GM21528 (cell line): Measurements from ENCODE around the gene IGFBP6.

Experiments used
- ATAC-seq: cut with Tn5 transposase; IDR thresholded peaks from one replicate; pipeline ENCODE4 v1.9.1; 2021; ENCODE audit warnings: mild to moderate bottlenecking, moderate library complexity; ENCODE audit not compliant: unreplicated experiment, low FRiP score

The IGFBP6 gene

DNA sequence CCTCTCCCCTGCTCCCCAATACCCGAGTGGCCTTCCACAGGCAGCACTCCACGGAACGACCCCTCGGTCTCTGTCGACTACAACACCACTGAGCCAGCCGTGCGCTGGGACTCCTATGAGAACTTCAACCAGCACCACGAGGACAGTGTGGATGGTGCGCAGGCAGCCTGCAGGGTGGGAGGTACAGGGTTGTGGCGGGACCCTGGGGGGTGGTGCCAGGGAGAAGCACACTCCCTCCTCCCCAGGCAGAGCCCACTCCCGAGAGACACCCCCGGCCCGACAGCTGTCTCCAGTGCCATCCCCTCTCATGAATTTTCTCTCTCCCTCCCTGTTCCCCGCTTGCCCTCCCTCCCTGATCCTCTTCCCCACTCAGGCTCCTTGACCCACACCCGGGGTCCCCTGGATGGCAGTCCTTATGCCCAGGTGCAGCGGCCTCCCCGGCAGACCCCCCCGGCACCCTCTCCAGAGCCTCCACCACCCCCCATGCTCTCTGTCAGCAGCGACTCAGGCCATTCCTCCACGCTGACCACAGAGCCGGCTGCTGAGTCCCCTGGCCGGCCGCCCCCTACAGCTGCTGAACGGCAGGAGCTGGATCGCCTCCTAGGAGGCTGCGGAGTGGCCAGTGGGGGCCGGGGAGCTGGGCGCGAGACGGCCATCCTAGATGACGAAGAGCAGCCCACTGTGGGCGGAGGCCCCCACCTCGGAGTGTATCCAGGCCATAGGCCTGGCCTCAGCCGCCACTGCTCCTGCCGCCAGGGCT lies 38.6 kb upstream of the IGFBP6 start:
- ATAC-seq = no peak

DNA sequence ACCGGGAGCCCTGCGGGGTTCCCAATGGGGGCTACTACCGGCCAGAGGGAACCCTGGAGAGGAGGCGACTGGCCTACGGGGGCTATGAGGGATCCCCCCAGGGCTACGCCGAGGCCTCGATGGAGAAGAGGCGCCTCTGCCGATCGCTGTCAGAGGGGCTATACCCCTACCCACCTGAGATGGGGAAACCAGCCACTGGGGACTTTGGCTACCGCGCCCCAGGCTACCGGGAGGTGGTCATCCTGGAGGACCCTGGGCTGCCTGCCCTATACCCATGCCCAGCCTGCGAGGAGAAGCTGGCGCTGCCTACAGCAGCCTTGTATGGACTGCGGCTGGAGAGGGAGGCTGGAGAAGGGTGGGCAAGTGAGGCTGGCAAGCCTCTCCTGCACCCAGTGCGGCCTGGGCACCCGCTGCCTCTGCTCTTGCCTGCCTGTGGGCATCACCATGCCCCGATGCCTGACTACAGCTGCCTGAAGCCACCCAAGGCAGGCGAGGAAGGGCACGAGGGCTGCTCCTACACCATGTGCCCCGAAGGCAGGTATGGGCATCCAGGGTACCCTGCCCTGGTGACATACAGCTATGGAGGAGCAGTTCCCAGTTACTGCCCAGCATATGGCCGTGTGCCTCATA lies 37.9 kb upstream of the IGFBP6 start:
- ATAC-seq = no peak

DNA sequence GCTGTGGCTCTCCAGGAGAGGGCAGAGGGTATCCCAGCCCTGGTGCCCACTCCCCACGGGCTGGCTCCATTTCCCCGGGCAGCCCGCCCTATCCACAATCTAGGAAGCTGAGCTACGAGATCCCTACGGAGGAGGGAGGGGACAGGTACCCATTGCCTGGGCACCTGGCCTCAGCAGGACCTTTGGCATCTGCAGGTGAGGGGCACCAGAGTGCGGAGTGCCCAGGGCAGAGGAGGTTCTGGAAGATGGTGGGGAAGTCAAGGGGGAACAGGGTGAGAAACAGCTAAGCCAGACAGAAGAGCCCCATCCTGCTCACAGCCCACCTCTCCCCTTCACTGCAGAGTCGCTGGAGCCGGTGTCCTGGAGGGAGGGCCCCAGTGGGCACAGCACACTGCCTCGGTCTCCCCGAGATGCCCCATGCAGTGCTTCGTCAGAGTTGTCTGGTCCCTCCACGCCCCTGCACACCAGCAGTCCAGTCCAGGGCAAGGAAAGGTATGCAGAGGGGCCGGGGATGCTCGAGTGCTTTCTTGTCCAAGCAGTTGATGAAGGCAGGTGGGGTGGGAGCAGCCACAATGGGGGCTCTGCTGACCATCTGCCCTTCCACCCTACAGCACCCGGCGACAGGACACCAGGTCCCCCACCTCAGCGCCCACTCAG lies 37.3 kb upstream of the IGFBP6 start:
- no peak for ATAC-seq

DNA sequence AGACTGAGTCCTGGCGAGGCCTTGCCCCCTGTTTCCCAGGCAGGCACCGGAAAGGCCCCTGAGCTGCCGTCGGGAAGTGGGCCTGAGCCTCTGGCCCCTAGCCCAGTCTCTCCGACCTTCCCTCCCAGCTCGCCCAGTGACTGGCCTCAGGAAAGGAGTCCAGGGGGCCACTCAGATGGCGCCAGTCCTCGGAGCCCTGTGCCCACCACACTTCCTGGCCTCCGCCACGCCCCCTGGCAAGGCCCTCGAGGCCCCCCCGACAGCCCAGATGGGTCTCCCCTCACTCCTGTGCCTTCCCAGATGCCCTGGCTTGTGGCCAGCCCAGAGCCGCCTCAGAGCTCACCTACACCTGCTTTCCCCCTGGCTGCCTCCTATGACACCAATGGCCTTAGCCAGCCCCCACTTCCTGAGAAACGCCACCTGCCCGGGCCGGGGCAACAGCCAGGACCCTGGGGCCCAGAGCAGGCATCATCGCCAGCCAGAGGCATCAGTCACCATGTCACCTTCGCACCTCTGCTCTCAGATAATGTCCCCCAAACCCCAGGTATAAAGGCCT lies 36.7 kb upstream of the IGFBP6 start:
- no peak for ATAC-seq

- ATAC-seq = no peak
Measured at GRCh38 chr12:53061404-53062010, 36.0 kb upstream of the IGFBP6 start.

DNA sequence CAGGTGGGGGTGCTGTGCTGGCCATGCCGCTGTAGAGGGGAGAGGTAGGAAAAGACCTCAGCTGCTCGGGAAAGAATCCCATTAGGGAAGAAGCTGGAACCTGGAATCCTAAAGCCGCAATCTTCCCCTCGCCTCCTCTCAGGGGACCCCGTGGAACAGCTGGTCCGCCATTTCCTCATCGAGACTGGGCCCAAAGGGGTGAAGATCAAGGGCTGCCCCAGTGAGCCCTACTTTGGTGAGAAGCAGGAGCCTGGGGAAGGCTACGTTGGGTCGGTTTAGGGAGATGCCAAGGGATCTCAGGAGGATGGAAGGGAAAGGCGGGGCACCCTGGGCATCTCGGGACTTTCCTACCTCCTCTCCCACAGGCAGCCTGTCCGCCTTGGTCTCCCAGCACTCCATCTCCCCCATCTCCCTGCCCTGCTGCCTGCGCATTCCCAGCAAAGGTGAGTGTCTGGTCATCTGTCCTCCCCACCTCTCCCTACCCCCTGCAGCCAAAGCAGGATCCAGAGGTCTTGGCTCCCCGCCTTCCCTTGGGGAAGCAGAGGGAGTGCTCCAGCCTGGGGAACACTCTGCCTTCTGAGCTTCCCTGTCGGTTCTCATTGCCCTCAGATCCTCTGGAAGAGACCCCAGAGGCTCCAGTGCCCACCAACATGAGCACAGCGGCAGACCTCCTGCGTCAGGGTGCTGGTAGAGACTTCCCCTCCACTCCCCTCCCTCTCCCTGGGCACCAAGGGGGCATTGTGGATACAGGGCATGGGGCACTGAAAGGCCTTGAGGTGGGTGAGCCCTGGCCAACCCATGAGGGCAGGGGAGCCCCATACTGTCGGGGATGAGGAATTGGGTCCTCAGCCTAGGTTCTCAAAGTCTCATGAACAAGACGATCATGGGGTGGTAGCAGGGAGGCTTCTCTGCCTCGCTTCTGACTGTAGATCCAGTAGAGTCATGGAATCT lies 35.2 kb upstream of the IGFBP6 start:
- no peak for ATAC-seq

- no peak for ATAC-seq
Measured at GRCh38 chr12:53062977-53063707, 34.3 kb upstream of the IGFBP6 start.

DNA sequence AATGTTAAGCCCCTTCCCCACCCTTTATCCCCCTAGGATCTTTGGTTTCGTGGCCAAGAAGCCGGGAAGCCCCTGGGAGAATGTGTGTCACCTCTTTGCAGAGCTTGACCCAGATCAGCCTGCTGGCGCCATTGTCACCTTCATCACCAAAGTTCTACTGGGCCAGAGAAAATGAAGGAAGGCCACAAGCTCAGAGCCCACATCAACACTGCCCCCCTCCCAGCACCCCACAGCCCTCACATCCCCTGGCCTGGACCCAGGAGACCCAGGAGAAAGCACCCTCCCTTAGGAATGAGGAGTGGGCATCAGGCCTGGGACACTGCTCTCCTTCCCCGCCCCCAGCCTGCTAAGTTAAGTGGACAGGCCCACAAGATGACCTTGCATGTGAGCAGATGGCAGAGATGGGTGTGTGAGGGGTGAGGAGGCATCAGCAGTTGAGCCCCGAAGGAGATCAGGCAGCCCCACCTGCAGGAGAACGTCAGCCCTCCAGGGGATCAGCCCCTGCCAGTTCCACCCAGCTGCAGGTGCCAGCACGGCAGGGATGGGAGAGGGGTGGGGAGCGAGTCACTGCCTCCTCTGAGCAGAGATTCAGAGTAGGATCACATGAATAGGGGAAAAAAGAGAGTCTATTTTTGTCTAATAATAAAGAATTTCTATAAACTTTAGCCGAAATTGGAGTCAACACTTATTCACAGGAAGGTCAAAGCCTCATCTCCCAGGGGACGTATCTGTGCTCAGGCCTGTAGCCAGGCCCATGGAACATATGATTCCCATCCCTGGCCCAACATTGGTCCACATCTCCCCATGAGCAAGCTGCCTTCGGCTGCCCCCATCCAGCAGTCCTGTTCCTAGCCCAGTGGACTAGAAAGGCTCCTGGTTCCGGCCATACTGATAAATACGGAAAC lies 33.5 kb upstream of the IGFBP6 start:
- no peak for ATAC-seq

DNA sequence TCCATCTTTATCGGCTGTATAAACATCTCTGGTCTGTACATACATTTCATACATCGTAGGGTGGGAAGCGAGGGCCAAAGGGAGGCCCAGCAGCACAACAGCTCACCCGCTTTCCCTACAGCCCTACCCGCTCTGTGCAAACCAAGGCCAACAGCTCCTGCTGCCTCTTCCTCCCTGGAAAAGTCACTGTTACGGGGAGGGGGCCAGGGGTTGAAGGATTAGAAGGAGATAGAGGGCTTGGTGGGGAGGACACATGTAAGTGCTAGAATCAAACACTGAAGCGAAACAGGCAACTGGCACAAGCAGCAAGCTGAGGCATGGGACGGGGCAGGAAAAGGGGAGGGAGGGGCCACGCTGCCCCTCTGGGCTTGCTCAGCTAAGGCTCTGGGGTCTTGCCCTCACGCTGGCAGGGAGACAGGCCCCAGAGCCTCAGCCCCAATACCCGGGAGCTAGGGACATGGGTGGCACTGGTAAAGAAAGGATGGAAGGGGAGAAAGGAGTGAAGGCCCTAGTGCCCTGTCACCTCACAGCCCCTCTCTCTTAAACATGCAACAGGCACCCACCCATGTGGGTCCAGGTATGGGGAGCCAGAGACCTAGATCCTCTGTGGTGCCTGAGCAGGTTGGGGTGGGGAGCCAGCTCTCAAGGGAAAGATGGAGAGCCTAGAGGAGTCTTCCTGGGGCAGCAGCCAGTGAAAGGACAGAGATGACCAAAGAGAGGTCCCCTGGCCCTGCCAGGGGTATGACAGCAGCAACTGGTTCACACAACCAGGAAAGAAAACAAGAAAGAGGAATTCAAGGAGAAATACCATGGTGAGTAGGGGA lies 32.6 kb upstream of the IGFBP6 start:
- ATAC-seq = no peak

- ATAC-seq = no peak
Measured at GRCh38 chr12:53065470-53065869, 32.0 kb upstream of the IGFBP6 start.

DNA sequence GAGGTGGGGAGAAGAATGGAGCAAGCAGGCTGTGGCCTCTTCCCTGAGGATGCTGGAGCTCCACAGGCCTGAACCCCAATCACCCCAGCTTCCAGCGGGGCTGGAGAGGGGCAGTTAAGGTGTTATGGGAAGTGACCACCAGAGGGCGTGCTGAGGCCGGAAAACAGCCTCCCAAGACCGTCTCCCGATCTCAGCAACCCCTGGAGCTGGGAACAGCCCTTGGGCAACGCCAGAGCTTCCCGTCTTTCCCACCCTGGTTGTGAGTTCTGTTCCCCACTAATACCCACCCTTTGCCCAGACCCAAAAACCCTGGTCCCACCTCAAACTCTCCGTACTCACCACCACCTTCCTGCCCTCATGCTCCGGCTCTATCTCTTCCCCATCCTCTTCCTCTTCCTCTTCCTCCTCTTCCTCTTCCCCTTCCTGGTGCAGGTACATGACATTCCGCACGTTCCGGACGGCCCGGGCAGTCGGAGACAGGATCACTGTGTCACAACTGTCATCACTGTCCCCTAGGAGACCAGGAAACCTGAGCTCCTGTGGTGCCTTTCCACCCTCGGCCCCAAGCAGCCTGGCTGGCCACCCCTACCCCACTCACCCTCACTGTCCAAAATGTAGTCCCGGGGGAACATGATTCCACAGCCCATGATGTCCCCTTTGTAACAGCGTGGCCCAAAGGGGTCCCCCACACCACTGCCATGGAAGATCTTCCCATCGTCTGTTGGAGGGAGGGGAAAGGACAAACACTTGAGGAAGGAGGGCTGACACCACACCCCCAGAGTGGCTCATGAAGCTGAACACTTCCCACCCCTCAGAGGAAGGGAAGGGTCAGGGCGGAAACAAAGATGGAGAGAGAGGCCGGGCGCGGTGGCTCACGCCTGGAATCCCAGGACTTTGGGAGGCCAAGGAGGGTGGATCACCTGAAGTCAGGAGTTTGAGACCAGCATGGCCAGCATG lies 31.2 kb upstream of the IGFBP6 start:
- no peak for ATAC-seq

DNA sequence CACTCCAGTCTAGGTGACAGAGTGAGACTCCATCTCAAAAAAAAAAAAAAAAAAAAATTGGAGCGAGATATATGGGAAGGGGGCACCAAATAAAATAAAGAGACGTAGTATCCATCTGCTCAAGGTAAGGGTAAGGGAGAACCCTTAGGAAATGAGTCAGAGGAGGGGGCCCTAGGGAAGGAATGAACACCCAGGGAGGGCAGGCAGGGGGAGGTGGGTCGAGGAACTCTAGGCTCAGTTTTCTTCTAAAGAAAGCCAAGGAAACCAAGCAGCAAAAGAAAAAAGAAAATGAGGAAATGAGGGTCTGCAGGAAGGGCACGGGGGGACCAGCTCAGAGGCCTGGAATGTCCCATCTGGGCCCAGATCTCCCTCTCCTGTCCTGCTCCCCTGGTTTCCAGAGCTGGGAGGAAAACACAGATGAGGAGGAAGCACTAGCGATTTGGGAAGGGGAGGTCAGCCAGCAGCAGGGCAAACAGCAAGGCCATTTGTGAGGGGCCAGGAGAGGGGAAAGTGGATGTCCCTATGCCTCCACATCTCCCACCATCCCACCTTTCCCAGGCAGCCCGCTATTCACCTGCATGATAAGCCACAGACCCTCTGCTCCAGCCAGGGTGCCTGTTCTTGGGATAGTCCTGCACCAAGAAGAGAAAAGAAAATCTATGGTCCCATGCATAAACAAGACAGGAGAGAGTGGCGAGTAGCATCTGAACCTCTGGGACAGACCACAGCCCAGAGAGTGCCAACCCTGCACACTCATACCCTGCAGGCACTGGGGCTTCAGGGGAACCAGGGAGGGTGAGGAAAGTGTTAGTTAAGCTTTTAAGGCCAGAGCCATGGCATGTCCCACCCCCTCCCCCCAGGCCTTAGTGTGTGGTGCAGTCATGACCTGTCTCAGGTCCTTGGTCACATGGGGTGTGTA lies 30.1 kb upstream of the IGFBP6 start:
- no peak for ATAC-seq

DNA sequence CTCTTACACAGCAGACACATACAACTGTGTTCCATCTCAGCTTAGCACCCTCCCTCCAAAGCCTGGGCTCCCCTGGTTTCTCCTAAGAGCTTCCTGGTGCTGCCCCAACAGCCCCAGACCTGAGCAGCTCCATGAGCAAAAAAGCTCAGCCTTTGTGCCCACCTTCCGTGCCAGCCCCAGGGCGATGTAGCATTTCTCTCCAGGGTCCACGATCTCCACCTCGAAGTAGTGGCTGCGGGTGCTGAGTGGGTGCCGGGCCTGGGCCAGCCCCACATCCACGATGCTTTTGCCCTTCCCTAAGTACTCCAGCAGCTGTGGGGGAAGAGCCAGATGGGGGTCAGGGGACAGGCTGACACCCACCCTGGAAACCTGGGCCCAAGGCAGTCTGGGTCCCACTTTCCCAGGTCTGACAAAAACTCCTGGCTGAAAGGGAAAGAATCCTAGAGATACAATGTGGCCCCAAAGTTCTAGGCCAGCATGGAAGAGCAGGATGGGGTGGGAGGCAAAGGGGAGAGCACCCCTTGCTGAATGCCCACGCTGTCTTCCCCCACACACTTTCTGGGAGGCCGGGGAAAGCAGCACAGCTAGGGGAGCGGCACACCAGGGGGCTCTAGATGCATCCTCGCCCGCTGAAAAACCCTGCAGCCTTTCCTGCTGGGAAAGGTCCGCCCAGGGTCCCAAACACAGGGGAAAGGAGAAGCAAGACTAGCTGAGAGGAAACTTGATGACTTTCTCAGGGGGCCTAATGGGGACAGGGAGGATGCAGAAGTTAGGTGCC lies 29.3 kb upstream of the IGFBP6 start:
- ATAC-seq = no peak

- no peak for ATAC-seq
Measured at GRCh38 chr12:53068811-53069585, 28.5 kb upstream of the IGFBP6 start.
